WTC11 (cell line): ENCODE data around the gene CAD. TPM values are rescaled to one million over a fixed set of nuclear protein-coding genes. Genes with fewer than 3 reads are reported as not detected.

Experiments used
- ATAC-seq: fragments of 200-7000 bp; cut with Tn5 transposase; 2 replicates; pipeline ENCODE4 v1.10.0; 2021; ENCODE audit warnings: mild to moderate bottlenecking, moderate library complexity
- CTCF ChIA-PET: fragments of 300-600 bp; sonication (Branson Sonifier 250); formaldehyde crosslinking; loops from one replicate; lab custom pipeline; 2021; ENCODE audit warnings: antibody characterized with exemption; lab: Charles Lee
- POLR2A ChIA-PET: fragments of 350-600 bp; sonication (Branson Sonifier 250); formaldehyde crosslinking; loops from one replicate; lab custom pipeline; 2021; ENCODE audit warnings: antibody characterized with exemption; lab: Charles Lee
- DNase-seq: peaks from one replicate; pipeline ENCODE4 v3.0.0; 2021; ENCODE audit warnings: low spot score
- H3K27ac Mint-ChIP-seq: 2 replicates; pipeline ENCODE4 v1.8.0; 2021; ENCODE audit warnings: mixed read lengths
- H3K27me3 Mint-ChIP-seq: 2 replicates; pipeline ENCODE4 v1.8.0; 2021; ENCODE audit warnings: low read depth, mild to moderate bottlenecking, moderate library complexity, mixed read lengths
- H3K36me3 Mint-ChIP-seq: 2 replicates; pipeline ENCODE4 v1.8.0; 2021; ENCODE audit warnings: mixed read lengths
- H3K4me1 Mint-ChIP-seq: 2 replicates; pipeline ENCODE4 v1.8.0; 2022; ENCODE audit warnings: mixed read lengths
- H3K4me3 Mint-ChIP-seq: 2 replicates; pipeline ENCODE4 v1.8.0; 2021; ENCODE audit warnings: mild to moderate bottlenecking, moderate library complexity, mixed read lengths
- H3K9me3 Mint-ChIP-seq: 2 replicates; pipeline ENCODE4 v1.8.0; 2021; ENCODE audit warnings: mixed read lengths
- AFF4 ChIP-seq: sonication (generic); formaldehyde crosslinking; IDR thresholded peaks from 2 replicates; pipeline ENCODE4 v1.8.1; 2023; ENCODE audit warnings: mild to moderate bottlenecking, missing genetic modification reagents, borderline replicate concordance
- ATF2 ChIP-seq: sonication (generic); formaldehyde crosslinking; IDR thresholded peaks from 2 replicates; pipeline ENCODE4 v1.8.1; 2022; ENCODE audit warnings: low read depth, missing genetic modification reagents, borderline replicate concordance
- EMX1 ChIP-seq: fragments of 250-450 bp; sonication (Bioruptor Pico); IDR thresholded peaks from 2 replicates; pipeline ENCODE4 v1.8.0; 2021; ENCODE audit warnings: mild to moderate bottlenecking
- FOXK1 ChIP-seq: sonication (generic); formaldehyde crosslinking; IDR thresholded peaks from 2 replicates; pipeline ENCODE4 v1.8.0; 2022; ENCODE audit warnings: mild to moderate bottlenecking, moderate library complexity, missing genetic modification reagents
- FOXP1 ChIP-seq: sonication (generic); formaldehyde crosslinking; IDR thresholded peaks from 2 replicates; pipeline ENCODE4 v1.8.0; 2022; ENCODE audit warnings: missing genetic modification reagents, mild to moderate bottlenecking, moderate library complexity, borderline replicate concordance
- GABPB1 ChIP-seq: sonication (generic); formaldehyde crosslinking; IDR thresholded peaks from 2 replicates; pipeline ENCODE4 v1.8.1; 2023; ENCODE audit warnings: mild to moderate bottlenecking, missing genetic modification reagents
- GRHL2 ChIP-seq: fragments of 250-450 bp; sonication (Bioruptor Pico); IDR thresholded peaks from 2 replicates; pipeline ENCODE4 v1.8.0; 2022; ENCODE audit warnings: mild to moderate bottlenecking, moderate library complexity; ENCODE audit not compliant: insufficient replicate concordance, severe bottlenecking
- KAT7 ChIP-seq: sonication (generic); formaldehyde crosslinking; IDR thresholded peaks from 2 replicates; pipeline ENCODE4 v1.8.1; 2023; ENCODE audit warnings: missing genetic modification reagents, mild to moderate bottlenecking, borderline replicate concordance
- MXD4 ChIP-seq: fragments of 250-450 bp; sonication (Bioruptor Pico); IDR thresholded peaks from 2 replicates; pipeline ENCODE4 v1.8.0; 2021; ENCODE audit warnings: mild to moderate bottlenecking, moderate library complexity, borderline replicate concordance
- NR2C2 ChIP-seq: sonication (generic); formaldehyde crosslinking; IDR thresholded peaks from 2 replicates; pipeline ENCODE4 v1.8.0; 2022; ENCODE audit warnings: mild to moderate bottlenecking, missing genetic modification reagents
- RELA ChIP-seq: sonication (generic); formaldehyde crosslinking; IDR thresholded peaks from 2 replicates; pipeline ENCODE4 v1.8.1; 2022; ENCODE audit warnings: missing genetic modification reagents, mild to moderate bottlenecking, borderline replicate concordance
- SMAD3 ChIP-seq: sonication (generic); formaldehyde crosslinking; IDR thresholded peaks from 2 replicates; pipeline ENCODE4 v1.8.0; 2022; ENCODE audit warnings: missing genetic modification reagents, mild to moderate bottlenecking, borderline replicate concordance
- TEAD4 ChIP-seq: sonication (generic); formaldehyde crosslinking; IDR thresholded peaks from 2 replicates; pipeline ENCODE4 v1.8.0; 2022; ENCODE audit warnings: mild to moderate bottlenecking, missing genetic modification reagents
- ZNF281 ChIP-seq: sonication (generic); formaldehyde crosslinking; IDR thresholded peaks from 2 replicates; pipeline ENCODE4 v1.8.0; 2023; ENCODE audit warnings: mild to moderate bottlenecking, missing genetic modification reagents
- ZNF425 ChIP-seq: fragments of 250-450 bp; sonication (Bioruptor Pico); conservative IDR thresholded peaks from 2 replicates; pipeline ENCODE4 v1.9.0; 2021; ENCODE audit warnings: mild to moderate bottlenecking
- ZNF532 ChIP-seq: fragments of 250-450 bp; sonication (Bioruptor Pico); IDR thresholded peaks from 2 replicates; pipeline ENCODE4 v1.9.0; 2021; ENCODE audit warnings: mild to moderate bottlenecking, borderline replicate concordance
- total RNA-seq: library from RNA; stranded (reverse); gene quantifications from 3 replicates; pipeline ENCODE4 v1.2.3, GENCODE V29; 2021

Gene CAD
- total RNA-seq, 1 experiment from 2014 or later, result 178 TPM

GRCh38 chr2:27211241-27211942, 5.8 kb upstream of the CAD start (continued):
- TF ChIP-seq ZNF532 (CRISPR knock-in tag) (no peak), TEAD4 (no peak; the same call in 1 of the 2 replicates), ZNF425 (CRISPR knock-in tag) (no peak), SMAD3 (0 out of 2 replicates have a peak, but pooled peaks have one; percentile 30), ATF2 (no peak), NR2C2 (no peak), KAT7 (CRISPR knock-in tag) (no peak), EMX1 (CRISPR knock-in tag) (no peak)

- ChIA-PET CTCF (interaction anchor here (0.9 to 1.8 kb wide), 4 partner anchors 42 to 80 kb away, joined by 4 to 7 read pairs (median 4); no protein-coding TSS in a partner anchor), POLR2A (interaction anchor here (0.6 to 1.8 kb wide), 6 partner anchors 8 to 141 kb away, joined by 3 to 7 read pairs (median 4); no protein-coding TSS in a partner anchor)
- H3K27me3 Mint-ChIP-seq, result no peaks in the 10 kb centered on the region
- no peak for TF ChIP-seq AFF4 (CRISPR knock-in tag)
- no peak for TF ChIP-seq MXD4 (CRISPR knock-in tag)
- TF ChIP-seq FOXK1 (CRISPR knock-in tag), result no peak
- TF ChIP-seq GRHL2 (CRISPR knock-in tag), result no peak
- peak; percentile 71; the same call in 1 of the 2 replicates for TF ChIP-seq FOXP1 (CRISPR knock-in tag)
- TF ChIP-seq GABPB1 (CRISPR knock-in tag), result peak; percentile 81
- TF ChIP-seq RELA (CRISPR knock-in tag), result 0 out of 2 replicates have a peak, but pooled peaks have one; percentile 55
- 0 out of 2 replicates have a peak, but pooled peaks have one; percentile 22 for TF ChIP-seq ZNF281 (CRISPR knock-in tag)
Measured at GRCh38 chr2:27211943-27212625, 5.1 kb upstream of the CAD start, which contains the start of the genes ATRAID and SLC5A6. TSS of gene ATRAID (plus strand) at chr2:27212041. CDS start at chr2:27212369, 328 bp downstream. TSS of gene SLC5A6 (minus strand) at chr2:27212268. CDS start at chr2:27207650, 4,618 bp downstream.

More at GRCh38 chr2:27211943-27212625, 5.1 kb upstream of the CAD start, which contains the start of the genes ATRAID and SLC5A6:
- ATAC-seq (peak; percentile 79), DNase-seq (peak; percentile 85)
- peaks cover 33% of the 10 kb centered on the region for H3K4me1 Mint-ChIP-seq
- peak within 1 kb of the TSS; percentile 100 for H3K27ac Mint-ChIP-seq
- peaks cover 37% of the 10 kb centered on the region for H3K36me3 Mint-ChIP-seq
- no peaks in the 10 kb centered on the region for H3K9me3 Mint-ChIP-seq
- peak within 1 kb of the TSS; percentile 99 for H3K4me3 Mint-ChIP-seq
